Measurements from ENCODE around the gene ERVW-1. TPM values are rescaled to one million over a fixed set of nuclear protein-coding genes. Genes with fewer than 3 reads are reported as not detected.
"Not testable (repeated sequence)": the region's sequence is repeated elsewhere in the genome, so short reads cannot be mapped to it uniquely, and the experiment has no call there.

The ERVW-1 gene
- total RNA-seq, 1 donor from 2014 or later, result not detected

GRCh38 chr7:92478711-92479110, 965 bp upstream of the ERVW-1 start:
- Mint-ChIP-seq H3K27me3 (ENCODE audit: unreplicated experiment) (no peaks in the 10 kb centered on the region), H3K4me1 (ENCODE audit: low read depth, unreplicated experiment) (peaks cover 2% of the 10 kb centered on the region), H3K36me3 (ENCODE audit: unreplicated experiment) (no peaks in the 10 kb centered on the region), H3K4me3 (ENCODE audit: unreplicated experiment) (no peak overlapping the region), H3K9me3 (ENCODE audit: unreplicated experiment) (no peaks in the 10 kb centered on the region), H3K27ac (ENCODE audit: unreplicated experiment) (no peak overlapping the region)
- TF ChIP-seq CTCF (IDR thresholded peaks at IDR 0.05; ENCODE audit: partially characterized antibody, unreplicated experiment), result no peak
- DNase-seq, result no peak

DNA sequence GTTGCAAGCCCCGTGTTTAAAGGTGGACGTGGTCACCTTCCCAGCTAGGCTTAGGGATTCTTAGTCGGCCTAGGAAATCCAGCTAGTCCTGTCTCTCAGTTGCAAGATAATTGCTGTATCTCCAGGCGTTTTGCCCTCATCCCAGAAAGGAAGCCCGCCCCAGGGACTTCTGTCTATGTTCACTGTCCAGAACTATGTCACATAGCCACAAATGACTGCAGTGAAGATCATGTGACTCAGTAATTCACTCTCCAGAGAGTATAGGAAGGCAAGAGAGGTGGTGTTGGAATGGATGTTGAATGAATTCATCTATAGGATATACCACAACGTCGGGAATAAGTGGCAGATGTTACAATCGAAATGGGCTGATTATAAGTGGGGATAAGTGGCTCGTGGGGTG, 349 bp upstream of the ERVW-1 start:
- H3K27me3 Mint-ChIP-seq (ENCODE audit: unreplicated experiment), result no peaks in the 10 kb centered on the region
- no peak overlapping the region for H3K4me3 Mint-ChIP-seq (ENCODE audit: unreplicated experiment)
- no peak overlapping the region for H3K27ac Mint-ChIP-seq (ENCODE audit: unreplicated experiment)
- peaks cover 2% of the 10 kb centered on the region for H3K4me1 Mint-ChIP-seq (ENCODE audit: low read depth, unreplicated experiment)
- H3K36me3 Mint-ChIP-seq (ENCODE audit: unreplicated experiment), result no peaks in the 10 kb centered on the region
- DNase-seq, result no peak
- no peak for TF ChIP-seq CTCF (IDR thresholded peaks at IDR 0.05; ENCODE audit: partially characterized antibody, unreplicated experiment)
- no peaks in the 10 kb centered on the region for H3K9me3 Mint-ChIP-seq (ENCODE audit: unreplicated experiment)

DNA sequence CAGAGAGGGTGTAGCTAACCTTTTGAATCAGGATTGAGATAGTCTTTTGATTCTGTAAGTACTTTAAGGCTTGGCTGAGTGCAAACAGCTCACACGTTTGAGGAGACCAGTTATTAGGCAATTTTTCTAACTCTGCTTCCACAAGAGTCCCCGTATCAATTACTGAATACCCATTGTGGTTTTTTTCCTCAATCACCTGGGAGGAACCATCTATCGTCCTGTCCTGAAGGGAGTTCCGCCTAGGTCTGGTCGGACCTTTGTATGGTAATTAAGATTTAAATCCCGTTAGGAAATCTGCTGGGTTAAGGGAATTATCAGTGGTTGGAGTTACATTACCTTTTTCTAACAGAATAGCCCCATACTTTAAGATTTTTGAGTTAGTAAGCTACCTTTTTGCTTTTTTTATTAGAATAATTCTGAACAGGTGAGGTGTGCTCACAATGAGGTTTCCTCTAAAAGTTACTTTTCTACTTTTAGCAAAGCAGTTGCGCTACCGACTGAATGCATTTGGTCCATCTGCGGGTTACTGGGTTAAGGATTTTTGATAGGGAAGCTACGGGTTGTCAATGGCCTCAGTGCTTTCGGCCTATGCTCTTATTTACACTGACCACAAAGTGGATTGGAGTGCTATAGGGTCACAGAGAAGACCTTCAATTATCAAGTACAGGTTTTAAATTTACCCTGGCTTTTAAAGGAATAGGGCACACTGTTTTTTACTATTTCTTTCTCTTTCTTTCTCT, 1.7 kb downstream of the ERVW-1 start:
- not testable (repeated sequence) for H3K27ac Mint-ChIP-seq (ENCODE audit: unreplicated experiment); H3K36me3 Mint-ChIP-seq (ENCODE audit: unreplicated experiment); H3K27me3 Mint-ChIP-seq (ENCODE audit: unreplicated experiment); DNase-seq; H3K4me3 Mint-ChIP-seq (ENCODE audit: unreplicated experiment); H3K4me1 Mint-ChIP-seq (ENCODE audit: low read depth, unreplicated experiment); H3K9me3 Mint-ChIP-seq (ENCODE audit: unreplicated experiment)

DNA sequence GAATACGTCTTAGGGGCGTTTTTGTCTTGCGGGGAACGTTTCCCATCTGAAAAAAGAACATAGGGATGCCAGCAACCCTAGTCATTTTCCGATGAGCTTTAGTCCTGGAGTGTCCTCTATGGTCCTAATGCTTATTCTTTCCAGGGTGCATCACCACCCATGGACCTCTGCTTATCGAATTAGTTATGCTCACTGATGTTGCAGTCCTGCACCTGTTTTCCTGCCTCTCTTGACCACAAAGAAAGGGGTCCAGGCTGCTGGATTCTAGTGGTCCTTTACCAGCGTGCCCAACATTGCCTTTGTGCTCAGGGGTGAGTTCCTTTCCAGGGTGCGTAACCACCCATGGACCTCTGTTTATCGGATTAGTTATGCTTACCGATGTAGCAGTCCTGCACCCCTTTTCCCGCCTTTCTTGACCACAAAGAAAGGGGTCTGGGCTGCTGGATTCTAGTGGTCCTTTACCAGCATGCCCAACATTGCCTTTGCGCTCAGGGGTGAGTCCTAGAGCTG, 2.4 kb downstream of the ERVW-1 start:
- not testable (repeated sequence) for DNase-seq; H3K36me3 Mint-ChIP-seq (ENCODE audit: unreplicated experiment); H3K4me3 Mint-ChIP-seq (ENCODE audit: unreplicated experiment); H3K4me1 Mint-ChIP-seq (ENCODE audit: low read depth, unreplicated experiment); H3K27ac Mint-ChIP-seq (ENCODE audit: unreplicated experiment); H3K9me3 Mint-ChIP-seq (ENCODE audit: unreplicated experiment); H3K27me3 Mint-ChIP-seq (ENCODE audit: unreplicated experiment)

DNA sequence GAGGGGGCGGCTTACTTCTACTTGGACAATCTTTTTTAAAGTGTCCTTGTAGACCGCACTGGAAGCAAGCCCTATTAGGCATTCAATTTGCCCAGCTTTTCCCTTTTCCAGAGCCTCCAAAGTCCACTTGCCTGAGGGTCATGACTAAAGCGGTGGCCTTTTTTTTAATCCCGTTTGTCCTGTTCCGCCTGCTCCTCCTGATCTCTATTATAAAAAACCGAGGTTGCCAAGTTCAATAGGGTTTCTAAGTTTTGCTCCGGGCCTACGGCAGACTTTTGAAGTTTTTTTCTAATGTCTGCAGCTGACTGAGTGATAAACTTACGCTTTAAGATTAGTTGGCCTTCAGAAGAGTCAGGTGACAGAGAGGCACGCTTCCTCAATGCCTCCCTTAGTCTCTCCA, 3.8 kb downstream of the ERVW-1 start:
- not testable (repeated sequence) for H3K27me3 Mint-ChIP-seq (ENCODE audit: unreplicated experiment); H3K27ac Mint-ChIP-seq (ENCODE audit: unreplicated experiment); DNase-seq; H3K4me3 Mint-ChIP-seq (ENCODE audit: unreplicated experiment); H3K4me1 Mint-ChIP-seq (ENCODE audit: low read depth, unreplicated experiment); H3K9me3 Mint-ChIP-seq (ENCODE audit: unreplicated experiment)
- peaks cover 15% of the 10 kb centered on the region for H3K36me3 Mint-ChIP-seq (ENCODE audit: unreplicated experiment)

- not testable (repeated sequence) for H3K4me3 Mint-ChIP-seq (ENCODE audit: unreplicated experiment); H3K9me3 Mint-ChIP-seq (ENCODE audit: unreplicated experiment)
Measured at GRCh38 chr7:92468589-92468988, 9.2 kb downstream of the ERVW-1 start.

DNA sequence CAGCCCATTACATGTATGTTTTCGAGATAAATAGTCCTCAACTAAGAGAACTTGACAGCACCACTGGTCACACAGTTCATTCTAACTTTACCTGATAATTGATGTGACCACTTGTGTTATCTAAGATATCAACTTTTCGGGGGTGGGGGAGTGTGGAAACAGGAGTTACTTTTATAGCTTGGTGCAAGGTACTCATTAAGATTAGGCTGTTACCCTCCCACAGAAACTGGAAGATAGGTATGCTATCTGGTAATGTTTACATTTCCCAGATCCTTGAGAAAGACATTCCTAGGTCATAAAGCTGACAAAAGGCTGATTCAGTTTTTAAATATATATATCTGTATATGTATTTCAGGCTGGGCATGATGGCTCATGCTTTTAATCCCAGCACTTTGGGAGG, 11.1 kb downstream of the ERVW-1 start:
- H3K27ac Mint-ChIP-seq (ENCODE audit: unreplicated experiment), result no peak overlapping the region
- peaks cover 3% of the 10 kb centered on the region for H3K9me3 Mint-ChIP-seq (ENCODE audit: unreplicated experiment)
- H3K4me1 Mint-ChIP-seq (ENCODE audit: low read depth, unreplicated experiment), result no peaks in the 10 kb centered on the region
- H3K36me3 Mint-ChIP-seq (ENCODE audit: unreplicated experiment), result peaks cover 18% of the 10 kb centered on the region
- no peak overlapping the region for H3K4me3 Mint-ChIP-seq (ENCODE audit: unreplicated experiment)
- DNase-seq, result no peak
- TF ChIP-seq CTCF (IDR thresholded peaks at IDR 0.05; ENCODE audit: partially characterized antibody, unreplicated experiment), result no peak
- peaks cover 8% of the 10 kb centered on the region for H3K27me3 Mint-ChIP-seq (ENCODE audit: unreplicated experiment)

More at GRCh38 chr7:92468589-92468988, 9.2 kb downstream of the ERVW-1 start:
- peaks cover 18% of the 10 kb centered on the region for H3K36me3 Mint-ChIP-seq (ENCODE audit: unreplicated experiment)
- H3K27me3 Mint-ChIP-seq (ENCODE audit: unreplicated experiment); H3K4me1 Mint-ChIP-seq (ENCODE audit: low read depth, unreplicated experiment); H3K27ac Mint-ChIP-seq (ENCODE audit: unreplicated experiment); DNase-seq: not testable (repeated sequence)
